Esophagus squamous epithelium (tissue), 4 donors: ENCODE data around the gene NPY4R.
"Not testable (repeated sequence)": the region's sequence is repeated elsewhere in the genome, so short reads cannot be mapped to it uniquely, and the experiment has no call there.

ENCODE experiments used
- CTCF ChIP-seq, 6 experiments: fragments of 450-650 bp in 4 of 6; fragments of 200-600 bp in 2 of 6; sonication (generic) in 2 of 6; IDR thresholded peaks; one replicate each; pipeline ENCODE4 v1.5.1; 2016 to 2019; ENCODE audit warnings: antibody characterized with exemption in 6 of 6, mild to moderate bottlenecking in 4 of 6, moderate library complexity in 4 of 6
- POLR2A ChIP-seq, 4 donors: fragments of 450-650 bp; IDR thresholded peaks; one replicate each; pipeline ENCODE4 v1.6.1; 2017; ENCODE audit warnings: antibody characterized with exemption in 4 of 4, mild to moderate bottlenecking in 4 of 4, moderate library complexity in 3 of 4

GRCh38 chr10:46498985-46499703 lies 33.4 kb upstream of the NPY4R start:
- not testable (repeated sequence) for TF ChIP-seq CTCF, POLR2A (IDR thresholded peaks at IDR 0.05)
